Measurements from ENCODE around the gene JAKMIP1. TPM values are rescaled to one million over a fixed set of nuclear protein-coding genes. Genes with fewer than 3 reads are reported as not detected.
"Not testable (repeated sequence)": the region's sequence is repeated elsewhere in the genome, so short reads cannot be mapped to it uniquely, and the experiment has no call there.

The JAKMIP1 gene
- total RNA-seq, 1 experiment from 2014 or later = not detected

DNA sequence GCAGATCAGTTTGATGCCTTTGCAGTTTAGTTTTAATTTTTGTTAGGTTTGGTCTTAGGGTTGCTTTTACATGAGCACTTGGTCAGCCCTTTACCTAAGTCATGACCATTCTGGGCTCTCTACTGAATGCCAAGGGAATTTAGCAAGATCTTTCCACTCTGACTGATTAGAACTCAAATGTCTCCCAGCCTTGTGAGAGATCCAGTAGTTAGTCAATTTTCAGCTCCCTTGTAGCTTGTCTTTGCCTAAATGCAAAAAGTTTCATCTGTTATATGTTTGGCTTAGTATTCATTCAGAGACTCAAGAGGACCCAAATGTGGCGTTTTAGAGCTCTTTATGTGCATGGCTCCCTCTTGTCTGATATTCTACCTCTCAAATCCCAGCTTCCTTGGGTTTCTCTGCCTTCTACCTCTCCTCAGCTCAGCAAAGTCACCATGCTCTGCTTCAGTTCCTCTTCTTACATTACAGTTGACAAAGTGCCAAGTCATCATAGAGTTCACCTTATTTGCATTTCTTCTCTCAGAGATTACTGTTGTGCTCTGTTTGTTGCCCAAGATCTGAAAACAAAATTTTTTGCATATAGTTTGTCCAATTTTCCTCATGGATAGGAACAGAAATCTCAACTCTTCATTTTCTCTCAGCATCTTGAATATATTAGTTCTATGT lies 17.5 kb upstream of the JAKMIP1 start:
- Mint-ChIP-seq H3K27ac (ENCODE audit: low read depth, unreplicated experiment) (no peak overlapping the region), H3K27me3 (ENCODE audit: insufficient read depth, unreplicated experiment) (peaks cover 21% of the 10 kb centered on the region), H3K4me1 (ENCODE audit: insufficient read depth, unreplicated experiment) (no peaks in the 10 kb centered on the region), H3K9me3 (ENCODE audit: unreplicated experiment) (peaks cover 8% of the 10 kb centered on the region), H3K36me3 (ENCODE audit: insufficient read depth, unreplicated experiment) (peaks cover 6% of the 10 kb centered on the region), H3K4me3 (ENCODE audit: unreplicated experiment) (no peak overlapping the region)
- TF ChIP-seq, protein P1, sequence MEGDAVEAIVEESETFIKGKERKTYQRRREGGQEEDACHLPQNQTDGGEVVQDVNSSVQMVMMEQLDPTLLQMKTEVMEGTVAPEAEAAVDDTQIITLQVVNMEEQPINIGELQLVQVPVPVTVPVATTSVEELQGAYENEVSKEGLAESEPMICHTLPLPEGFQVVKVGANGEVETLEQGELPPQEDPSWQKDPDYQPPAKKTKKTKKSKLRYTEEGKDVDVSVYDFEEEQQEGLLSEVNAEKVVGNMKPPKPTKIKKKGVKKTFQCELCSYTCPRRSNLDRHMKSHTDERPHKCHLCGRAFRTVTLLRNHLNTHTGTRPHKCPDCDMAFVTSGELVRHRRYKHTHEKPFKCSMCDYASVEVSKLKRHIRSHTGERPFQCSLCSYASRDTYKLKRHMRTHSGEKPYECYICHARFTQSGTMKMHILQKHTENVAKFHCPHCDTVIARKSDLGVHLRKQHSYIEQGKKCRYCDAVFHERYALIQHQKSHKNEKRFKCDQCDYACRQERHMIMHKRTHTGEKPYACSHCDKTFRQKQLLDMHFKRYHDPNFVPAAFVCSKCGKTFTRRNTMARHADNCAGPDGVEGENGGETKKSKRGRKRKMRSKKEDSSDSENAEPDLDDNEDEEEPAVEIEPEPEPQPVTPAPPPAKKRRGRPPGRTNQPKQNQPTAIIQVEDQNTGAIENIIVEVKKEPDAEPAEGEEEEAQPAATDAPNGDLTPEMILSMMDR (IDR thresholded peaks at IDR 0.05; ENCODE audit: unreplicated experiment) = no peak
- BruUV-seq (replicated peaks) = no TSS peak
- DNase-seq (ENCODE audit: unreplicated experiment) = no peak
- ChIA-PET POLR2A (no interaction called here), CTCF (no interaction called here)
- intact Hi-C loops (cut with micrococcal nuclease) = no loop called here

GRCh38 chr4:6216588-6216987 lies 16.2 kb upstream of the JAKMIP1 start:
- TF ChIP-seq, protein P1 (IDR thresholded peaks at IDR 0.05; ENCODE audit: unreplicated experiment) = no peak
- Mint-ChIP-seq H3K9me3 (ENCODE audit: unreplicated experiment) (peaks cover 8% of the 10 kb centered on the region), H3K36me3 (ENCODE audit: insufficient read depth, unreplicated experiment) (peaks cover 6% of the 10 kb centered on the region), H3K27me3 (ENCODE audit: insufficient read depth, unreplicated experiment) (peaks cover 21% of the 10 kb centered on the region), H3K4me1 (ENCODE audit: insufficient read depth, unreplicated experiment) (no peaks in the 10 kb centered on the region), H3K4me3 (ENCODE audit: unreplicated experiment) (no peak overlapping the region), H3K27ac (ENCODE audit: low read depth, unreplicated experiment) (no peak overlapping the region)
- DNase-seq (ENCODE audit: unreplicated experiment) = no peak
- ChIA-PET POLR2A (no interaction called here), CTCF (interaction anchor here (0.6 to 0.7 kb wide), 2 partner anchors 93 to 115 kb away, joined by 3 read pairs; no protein-coding TSS in a partner anchor)
- BruUV-seq (replicated peaks) = no TSS peak
- intact Hi-C loops (cut with micrococcal nuclease) = no loop called here

DNA sequence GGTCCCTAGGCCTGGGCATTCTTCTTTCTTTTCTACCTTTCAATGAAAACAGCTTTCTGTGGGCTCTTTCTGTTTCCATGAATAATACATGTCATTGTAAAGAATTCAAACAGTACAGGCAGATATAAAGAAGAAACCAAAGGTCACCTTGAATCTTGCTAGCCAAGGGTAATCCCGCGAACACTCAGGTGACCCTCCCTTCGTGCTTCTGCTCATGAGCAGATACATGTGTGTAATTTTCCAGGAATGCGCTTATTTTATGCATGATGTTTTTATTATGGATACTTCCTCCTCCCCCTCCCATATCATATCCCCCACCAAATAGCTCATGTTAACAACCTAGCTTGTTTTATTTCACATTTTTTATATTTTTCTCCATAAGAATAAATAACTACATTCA lies 9.6 kb upstream of the JAKMIP1 start:
- H3K36me3 Mint-ChIP-seq (ENCODE audit: insufficient read depth, unreplicated experiment) = peaks cover 6% of the 10 kb centered on the region
- TF ChIP-seq, protein P1 (IDR thresholded peaks at IDR 0.05; ENCODE audit: unreplicated experiment) = no peak
- no peaks in the 10 kb centered on the region for H3K4me1 Mint-ChIP-seq (ENCODE audit: insufficient read depth, unreplicated experiment)
- no peaks in the 10 kb centered on the region for H3K27me3 Mint-ChIP-seq (ENCODE audit: insufficient read depth, unreplicated experiment)
- H3K9me3 Mint-ChIP-seq (ENCODE audit: unreplicated experiment) = no peaks in the 10 kb centered on the region
- H3K27ac Mint-ChIP-seq (ENCODE audit: low read depth, unreplicated experiment) = no peak overlapping the region
- H3K4me3 Mint-ChIP-seq (ENCODE audit: unreplicated experiment) = no peak overlapping the region
- intact Hi-C loops (cut with micrococcal nuclease) = no loop called here
- ChIA-PET CTCF (interaction anchor here (0.6 kb wide), 1 partner anchor 27 kb away, joined by 4 read pairs; no protein-coding TSS in a partner anchor), POLR2A (no interaction called here)
- DNase-seq (ENCODE audit: unreplicated experiment) = no peak
- BruUV-seq (replicated peaks) = no TSS peak

GRCh38 chr4:6209291-6209690 lies 8.9 kb upstream of the JAKMIP1 start:
- BruUV-seq (replicated peaks); H3K36me3 Mint-ChIP-seq (ENCODE audit: insufficient read depth, unreplicated experiment); POLR2A ChIA-PET; DNase-seq (ENCODE audit: unreplicated experiment); intact Hi-C loops (cut with micrococcal nuclease); H3K27ac Mint-ChIP-seq (ENCODE audit: low read depth, unreplicated experiment); H3K9me3 Mint-ChIP-seq (ENCODE audit: unreplicated experiment); H3K4me3 Mint-ChIP-seq (ENCODE audit: unreplicated experiment); H3K27me3 Mint-ChIP-seq (ENCODE audit: insufficient read depth, unreplicated experiment); H3K4me1 Mint-ChIP-seq (ENCODE audit: insufficient read depth, unreplicated experiment): not testable (repeated sequence)
- CTCF ChIA-PET = interaction anchor here (0.6 kb wide), 2 partner anchors 27 to 54 kb away, joined by 4 read pairs; no protein-coding TSS in a partner anchor
